ENCODE measurements around the gene SNX8.

Gene SNX8

GRCh38 chr7:2219136-2219535 lies 95.1 kb downstream of the SNX8 start:
- DNase-seq = no peak

GRCh38 chr7:2218444-2218785 lies 95.8 kb downstream of the SNX8 start:
- DNase-seq = no peak

GRCh38 chr7:2217716-2218443 lies 96.4 kb downstream of the SNX8 start:
- no peak for DNase-seq

GRCh38 chr7:2217206-2217605 lies 97.0 kb downstream of the SNX8 start:
- DNase-seq = no peak

- no peak for DNase-seq
These were observed 98.4 kb downstream of the SNX8 start for GRCh38 chr7:2215851-2216250.

GRCh38 chr7:2214636-2215035 lies 99.6 kb downstream of the SNX8 start:
- no peak for DNase-seq

GRCh38 chr7:2213551-2214215 lies 100.6 kb downstream of the SNX8 start:
- no peak for DNase-seq

GRCh38 chr7:2212906-2213305 lies 101.3 kb downstream of the SNX8 start:
- DNase-seq = no peak

GRCh38 chr7:2211926-2212325 lies 102.3 kb downstream of the SNX8 start:
- DNase-seq = no peak

- DNase-seq = no peak
These were observed 102.9 kb downstream of the SNX8 start for GRCh38 chr7:2211259-2211880.

- no peak for DNase-seq
These were observed 103.5 kb downstream of the SNX8 start for GRCh38 chr7:2210551-2211258.

GRCh38 chr7:2209961-2210323 lies 104.3 kb downstream of the SNX8 start:
- no peak for DNase-seq

- no peak for DNase-seq
These were observed 104.9 kb downstream of the SNX8 start for GRCh38 chr7:2209146-2209960.

GRCh38 chr7:2208712-2209111 lies 105.5 kb downstream of the SNX8 start:
- DNase-seq = no peak

GRCh38 chr7:2205036-2205780 lies 109.0 kb downstream of the SNX8 start:
- no peak for DNase-seq

GRCh38 chr7:2204446-2204845 lies 109.8 kb downstream of the SNX8 start:
- DNase-seq = no peak

- DNase-seq = no peak
These were observed 110.4 kb downstream of the SNX8 start for GRCh38 chr7:2203766-2204300.

- no peak for DNase-seq
These were observed 111.1 kb downstream of the SNX8 start for GRCh38 chr7:2202901-2203765.

- no peak for DNase-seq
These were observed 111.9 kb downstream of the SNX8 start for GRCh38 chr7:2202361-2202761.

All from NCI-H1105 (cell line).